Fibroblast of skin of right quadriceps (primary cell): ENCODE data around the gene HHEX.
"Not testable (repeated sequence)": the region's sequence is repeated elsewhere in the genome, so short reads cannot be mapped to it uniquely, and the experiment has no call there.

Experiments
- DNase-seq: peaks from one replicate; pipeline ENCODE4 v3.0.0-alpha.2; 2013

HHEX gene

DNA sequence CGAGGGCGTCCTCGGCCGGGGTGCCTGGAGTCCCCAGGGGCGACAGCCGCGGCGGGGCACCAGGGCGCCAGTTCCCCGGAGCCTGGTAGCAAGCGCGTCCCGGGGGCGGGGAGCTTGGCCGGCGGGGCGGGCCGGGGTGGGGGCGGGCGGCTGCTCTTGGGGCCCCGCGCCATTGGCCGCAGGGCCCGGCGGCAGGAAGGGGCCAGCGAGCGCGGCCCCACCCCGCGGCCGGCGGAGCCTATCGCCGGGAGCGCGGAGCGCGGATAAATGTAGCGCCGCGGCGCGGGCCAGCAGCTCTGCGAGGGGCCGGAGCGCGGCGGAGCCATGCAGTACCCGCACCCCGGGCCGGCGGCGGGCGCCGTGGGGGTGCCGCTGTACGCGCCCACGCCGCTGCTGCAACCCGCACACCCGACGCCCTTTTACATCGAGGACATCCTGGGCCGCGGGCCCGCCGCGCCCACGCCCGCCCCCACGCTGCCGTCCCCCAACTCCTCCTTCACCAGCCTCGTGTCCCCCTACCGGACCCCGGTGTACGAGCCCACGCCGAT is at the start of gene HHEX:
Gene HHEX, plus strand, starts transcription at position 293 of the 548 bp plus-strand sequence. Its CDS starts 32 bp downstream, at position 325.
- no peak for DNase-seq

DNA sequence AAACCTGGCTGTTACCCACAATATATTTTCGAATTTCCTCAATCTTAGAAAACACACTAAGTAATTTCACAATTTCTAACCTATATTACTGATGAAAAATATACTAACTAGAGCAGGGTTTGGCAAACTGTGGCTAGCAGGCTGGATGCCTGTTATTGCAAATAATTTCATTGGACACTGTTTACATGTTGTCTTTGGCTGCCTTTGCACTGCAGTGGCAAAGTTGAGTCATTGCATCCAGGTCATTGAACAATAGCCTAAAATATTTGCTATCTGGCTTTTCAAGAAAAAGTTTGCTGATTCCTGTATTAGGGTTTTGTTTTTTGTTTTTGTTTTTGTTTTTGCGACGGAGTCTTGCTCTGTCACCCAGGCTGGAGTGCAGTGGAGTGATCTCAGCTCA is 49.6 kb upstream of the HHEX start:
- peak; percentile 7 for DNase-seq

DNA sequence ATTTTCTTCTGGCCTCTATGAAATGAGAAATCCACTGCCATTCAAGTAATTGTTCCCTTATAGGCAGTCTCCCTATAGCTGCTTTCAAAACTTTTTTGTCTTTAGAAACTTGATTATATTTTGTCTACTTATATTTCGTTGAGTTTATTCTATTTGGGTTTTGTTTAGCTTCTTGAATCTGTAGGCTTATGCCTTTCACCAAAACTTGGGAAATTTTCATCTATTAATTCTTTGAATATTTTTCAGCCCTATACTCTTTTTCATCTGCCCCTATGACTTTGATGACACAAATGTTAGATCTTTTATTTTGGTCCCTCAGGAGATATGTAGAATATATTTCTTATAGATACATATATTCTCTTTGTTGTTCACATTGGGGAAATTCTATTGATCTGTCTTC is 48.3 kb upstream of the HHEX start:
- DNase-seq: no peak

DNA sequence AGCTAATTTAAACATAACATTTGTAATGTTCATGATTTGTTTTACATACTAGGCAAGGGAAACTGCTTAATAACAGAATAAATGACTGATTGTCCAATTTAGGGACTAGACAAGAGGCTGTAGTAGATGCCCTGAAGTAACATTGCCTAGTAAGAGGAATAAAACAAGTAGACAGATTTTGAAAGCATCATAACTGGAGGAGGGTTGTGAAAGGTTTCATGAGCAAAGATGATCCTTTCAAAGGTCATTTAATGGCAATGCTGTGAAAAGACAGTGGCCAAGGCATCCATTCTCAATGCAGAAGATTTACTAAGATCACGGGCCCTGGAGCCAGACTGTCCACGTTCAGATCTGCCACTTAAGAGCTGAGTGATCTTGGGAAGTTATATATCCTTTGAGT is 44.8 kb upstream of the HHEX start:
- no peak for DNase-seq

DNA sequence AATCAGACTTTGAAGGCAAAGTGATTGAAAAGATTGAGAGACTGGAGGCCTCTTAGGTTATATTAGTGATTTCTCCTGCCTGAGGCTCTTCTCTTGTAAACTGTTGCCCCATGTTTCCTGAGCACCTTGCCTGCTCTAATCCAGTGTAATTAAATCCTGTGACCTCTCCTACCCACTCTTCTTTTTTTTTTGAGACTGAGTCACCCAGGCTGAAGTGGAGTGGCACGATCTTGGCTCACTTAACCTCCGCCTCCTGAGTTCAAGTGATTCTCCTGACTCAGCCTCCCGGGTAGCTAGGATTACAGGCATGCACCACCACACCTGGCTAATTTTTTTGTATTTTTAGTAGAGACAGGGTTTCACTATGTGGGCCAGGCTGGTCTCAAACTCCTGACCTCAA is 38.9 kb upstream of the HHEX start:
- DNase-seq: not testable (repeated sequence)

DNA sequence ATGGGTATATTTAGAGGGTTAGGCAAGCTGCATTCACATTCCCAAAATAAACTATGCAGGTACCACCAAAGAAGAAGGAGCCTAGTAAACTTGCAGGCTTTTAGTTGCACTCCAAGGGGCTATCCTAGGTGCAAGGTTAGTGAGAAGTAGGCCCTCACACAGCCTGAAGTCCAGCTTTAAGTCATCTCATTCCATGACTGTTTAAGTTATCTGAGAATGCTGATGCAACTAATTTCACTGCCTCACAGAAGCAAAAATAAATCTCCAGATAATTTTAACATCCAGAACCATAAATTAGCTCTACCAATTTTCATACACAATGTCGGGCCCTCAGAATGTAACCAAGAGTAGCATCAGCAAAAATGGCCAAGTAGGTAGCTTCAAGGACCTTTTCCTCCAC is 34.3 kb upstream of the HHEX start:
- no peak for DNase-seq

DNA sequence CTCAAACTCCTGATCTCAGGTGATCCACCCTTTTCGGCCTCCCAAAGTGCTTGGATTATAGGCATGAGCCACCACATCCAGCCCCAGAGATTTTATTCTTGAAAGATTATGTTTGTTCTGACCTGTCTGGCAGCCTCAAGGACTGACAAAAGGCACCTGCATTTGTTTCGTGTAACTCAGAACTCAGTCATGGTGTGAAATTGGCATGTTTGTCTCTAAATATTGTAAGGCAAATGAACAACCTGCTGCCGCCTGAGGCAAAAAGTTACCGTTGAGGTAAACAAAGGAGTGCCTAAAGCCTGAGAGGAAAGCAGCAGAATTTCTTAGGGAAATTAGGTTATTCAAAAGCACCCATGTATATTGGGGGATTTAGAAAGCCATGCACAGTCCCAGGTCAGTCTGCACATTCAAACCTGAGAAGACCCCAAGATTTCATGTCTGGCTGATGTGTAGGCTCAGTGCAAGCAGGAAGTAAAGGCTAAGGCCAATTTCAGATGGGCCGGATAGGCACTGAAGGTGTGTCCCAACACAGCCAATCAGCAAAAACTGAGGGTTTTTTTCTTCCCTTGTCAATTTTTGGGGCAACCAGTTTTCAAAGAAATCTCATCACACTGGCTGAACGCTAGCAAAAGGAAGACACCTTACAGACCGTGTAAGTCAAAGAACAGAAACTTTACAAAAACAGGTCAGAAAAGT is 33.3 kb upstream of the HHEX start:
- no peak for DNase-seq

DNA sequence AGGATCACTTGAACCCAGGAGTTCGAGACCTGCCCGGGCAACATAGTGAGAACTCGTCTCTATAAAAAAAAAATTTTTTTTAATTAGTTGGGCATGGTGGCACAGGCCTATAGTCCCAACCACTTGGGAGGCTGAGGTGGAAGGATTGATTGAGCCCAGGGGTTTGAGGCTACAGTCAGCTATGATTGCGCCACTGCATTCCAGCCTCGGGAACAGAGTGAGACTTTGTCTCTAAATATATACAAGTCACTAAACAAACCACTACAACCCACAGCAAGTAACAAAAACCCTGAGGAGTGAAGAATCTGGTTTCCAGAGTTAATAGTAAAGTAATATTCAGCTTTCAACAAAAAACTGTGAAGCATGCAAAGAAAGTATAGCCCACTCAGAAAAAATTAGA is 32.7 kb upstream of the HHEX start:
- peak; percentile 8 for DNase-seq

DNA sequence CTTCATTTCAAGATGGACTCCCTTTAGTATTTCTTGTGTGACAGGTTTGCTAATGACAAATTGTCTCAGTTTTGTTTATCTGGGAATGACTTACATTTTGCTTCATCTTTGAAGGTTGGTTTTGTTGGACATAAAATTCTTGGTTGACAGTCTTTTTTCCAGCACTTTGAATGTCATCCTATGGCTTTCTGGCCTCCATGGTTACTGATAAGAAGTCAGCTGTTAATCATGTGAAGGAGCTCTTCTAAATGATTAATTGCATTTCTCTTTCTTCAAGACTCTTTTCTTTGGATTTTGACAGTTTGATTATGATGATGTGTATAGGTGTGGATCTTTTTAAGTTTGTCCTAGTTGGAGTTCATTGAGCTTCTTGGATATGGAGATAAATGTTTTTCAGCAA is 26.9 kb upstream of the HHEX start:
- no peak for DNase-seq

DNA sequence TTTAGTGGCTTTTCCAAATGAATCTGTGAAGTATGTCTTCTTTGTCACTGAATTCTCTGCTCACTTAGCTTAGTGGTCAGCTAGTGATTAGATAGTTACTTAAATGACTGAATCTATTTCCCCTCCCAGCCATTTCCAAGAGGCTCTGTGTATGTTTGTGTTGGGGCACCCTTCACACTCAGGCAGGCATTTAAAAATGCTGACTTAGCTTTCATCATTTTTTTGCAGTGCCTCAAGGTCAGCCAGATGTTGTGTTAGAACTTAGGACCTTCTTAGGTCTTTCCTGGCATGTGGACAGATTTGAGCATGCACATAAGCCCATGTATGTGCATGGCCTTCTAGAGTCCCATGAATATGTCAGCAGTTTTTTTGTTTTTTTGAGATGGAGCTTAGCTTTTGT is 25.4 kb upstream of the HHEX start:
- DNase-seq: no peak

DNA sequence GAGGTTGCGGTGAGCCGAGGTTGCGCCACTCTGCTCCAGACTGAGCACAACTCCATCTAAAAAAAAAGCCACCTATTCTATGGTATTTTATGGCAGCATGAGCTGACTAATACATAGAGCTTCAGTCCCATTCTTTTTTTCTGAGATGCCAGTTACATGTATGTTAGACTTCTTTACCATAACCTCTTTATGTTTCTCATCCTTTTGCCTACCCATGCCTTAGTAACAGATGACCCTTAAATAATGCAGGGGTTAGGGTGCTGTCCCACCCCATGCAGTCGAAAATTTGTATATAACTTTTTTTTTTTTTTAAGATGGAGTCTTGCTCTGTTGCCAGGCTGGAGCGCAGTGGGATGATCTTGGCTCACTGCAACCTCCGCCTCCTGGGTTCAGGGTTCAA is 22.7 kb upstream of the HHEX start:
- no peak for DNase-seq

DNA sequence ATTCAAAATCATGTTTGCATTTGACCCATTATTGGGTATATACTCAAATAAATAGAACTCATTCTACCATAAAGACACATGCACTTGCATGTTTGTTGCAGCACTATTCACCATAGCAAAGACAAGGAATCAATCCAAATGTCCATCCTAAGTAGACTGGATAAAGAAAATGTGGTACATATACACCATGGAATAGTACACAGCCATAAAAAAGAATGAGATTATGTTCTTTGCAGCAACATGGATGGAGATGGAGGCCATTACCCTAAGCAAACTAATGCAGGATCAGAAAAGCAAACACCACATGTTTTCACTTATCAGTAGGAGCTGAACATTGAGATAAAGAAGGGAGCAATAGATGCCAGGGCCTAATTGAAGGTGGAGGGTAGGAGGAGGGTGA is 12.0 kb upstream of the HHEX start:
- no peak for DNase-seq

DNA sequence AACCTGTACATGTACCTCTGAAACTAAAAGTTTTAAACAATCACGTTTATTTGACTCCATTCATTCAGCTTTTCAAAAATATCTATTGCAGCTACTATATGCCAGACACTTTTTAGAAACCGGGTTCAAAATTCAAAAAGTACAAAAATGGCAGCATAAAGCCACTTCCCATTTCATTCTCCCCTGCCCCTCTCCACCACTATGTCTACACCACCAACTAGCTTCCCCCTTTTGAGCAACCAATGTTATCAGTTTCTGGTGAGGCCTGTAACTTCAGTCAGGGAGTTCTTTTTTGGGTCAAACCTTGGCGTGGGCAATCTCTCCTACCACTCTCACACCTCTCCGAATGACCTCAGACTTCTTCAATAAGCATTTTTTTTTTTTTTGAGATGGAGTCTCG is 11.5 kb upstream of the HHEX start:
- no peak for DNase-seq

DNA sequence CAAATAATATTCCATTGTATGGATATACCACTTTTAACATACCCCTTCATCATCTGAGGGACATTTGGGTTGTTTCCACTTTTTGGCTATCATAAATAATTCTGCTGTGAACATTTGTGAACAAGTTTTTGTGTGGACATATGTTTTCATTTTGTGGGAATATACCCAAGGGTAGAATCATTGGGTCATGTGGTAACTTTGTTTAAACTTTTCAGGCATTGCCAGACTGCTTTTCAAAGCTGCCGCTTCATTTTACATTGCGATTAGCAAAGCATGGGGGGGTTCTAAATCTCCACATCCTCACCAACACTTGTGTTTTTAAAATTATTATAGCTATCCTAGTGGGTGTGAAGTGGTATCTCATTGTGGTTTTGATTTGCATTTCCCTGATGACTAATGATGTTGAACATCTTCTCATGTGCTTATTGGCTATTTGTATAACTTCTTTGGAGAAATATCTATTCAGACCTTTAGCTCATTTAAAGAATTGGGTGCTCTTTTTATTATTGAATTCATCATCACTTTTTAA is 8.4 kb upstream of the HHEX start:
- DNase-seq: no peak

DNA sequence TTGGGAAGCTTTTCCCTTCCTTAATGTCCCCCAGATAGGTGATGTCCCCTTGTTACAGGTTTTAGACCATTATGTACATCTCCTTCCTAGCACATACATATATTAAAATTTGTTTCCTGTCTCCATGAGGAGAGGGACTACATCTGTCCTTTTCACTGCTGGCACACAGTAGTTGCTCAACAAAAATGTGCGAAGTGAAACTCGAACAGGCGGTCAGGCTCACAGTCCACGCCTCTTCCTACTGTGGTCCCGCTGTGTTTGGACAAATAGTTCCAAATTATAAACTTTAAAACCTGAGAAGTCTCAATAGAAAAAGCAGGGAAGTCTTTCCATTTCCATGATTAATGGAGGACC is 1.2 kb upstream of the HHEX start:
- DNase-seq: no peak

DNA sequence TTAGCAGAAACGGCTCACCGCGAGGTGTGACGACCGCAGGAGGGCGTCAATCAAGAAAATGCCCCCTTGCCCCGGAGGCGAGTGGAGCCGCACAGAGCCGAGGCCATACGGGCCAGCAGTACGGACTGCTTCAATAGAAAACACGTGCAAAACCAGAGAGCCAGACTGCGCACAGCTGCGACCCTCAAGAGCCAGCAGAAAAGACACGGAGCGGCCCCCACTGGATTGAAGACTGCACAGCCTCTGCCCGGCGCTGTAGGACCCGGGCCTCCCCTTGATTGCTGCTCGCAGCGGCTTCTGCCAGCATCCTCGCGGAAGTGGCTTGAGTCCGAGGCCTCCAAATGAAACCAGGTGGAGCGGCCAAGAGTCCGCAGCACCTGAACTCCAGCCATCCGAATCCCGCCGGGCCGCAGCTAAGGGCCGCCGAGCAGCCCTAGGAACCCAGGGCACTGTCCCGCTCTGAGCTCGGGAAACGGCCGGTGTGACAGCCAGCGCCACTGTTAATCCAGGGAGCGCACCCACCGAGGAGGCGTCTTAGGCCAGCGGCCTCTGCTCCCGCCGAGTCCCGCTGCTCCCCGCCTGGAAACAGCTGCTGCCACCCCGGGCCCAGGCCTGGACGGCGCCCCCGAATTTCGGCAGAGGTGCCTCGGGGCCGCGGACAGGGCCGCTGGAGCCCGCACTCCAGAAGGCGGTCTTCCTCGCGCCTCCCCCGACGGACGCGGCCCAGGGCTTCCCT is 660 bp upstream of the HHEX start:
- no peak for DNase-seq

DNA sequence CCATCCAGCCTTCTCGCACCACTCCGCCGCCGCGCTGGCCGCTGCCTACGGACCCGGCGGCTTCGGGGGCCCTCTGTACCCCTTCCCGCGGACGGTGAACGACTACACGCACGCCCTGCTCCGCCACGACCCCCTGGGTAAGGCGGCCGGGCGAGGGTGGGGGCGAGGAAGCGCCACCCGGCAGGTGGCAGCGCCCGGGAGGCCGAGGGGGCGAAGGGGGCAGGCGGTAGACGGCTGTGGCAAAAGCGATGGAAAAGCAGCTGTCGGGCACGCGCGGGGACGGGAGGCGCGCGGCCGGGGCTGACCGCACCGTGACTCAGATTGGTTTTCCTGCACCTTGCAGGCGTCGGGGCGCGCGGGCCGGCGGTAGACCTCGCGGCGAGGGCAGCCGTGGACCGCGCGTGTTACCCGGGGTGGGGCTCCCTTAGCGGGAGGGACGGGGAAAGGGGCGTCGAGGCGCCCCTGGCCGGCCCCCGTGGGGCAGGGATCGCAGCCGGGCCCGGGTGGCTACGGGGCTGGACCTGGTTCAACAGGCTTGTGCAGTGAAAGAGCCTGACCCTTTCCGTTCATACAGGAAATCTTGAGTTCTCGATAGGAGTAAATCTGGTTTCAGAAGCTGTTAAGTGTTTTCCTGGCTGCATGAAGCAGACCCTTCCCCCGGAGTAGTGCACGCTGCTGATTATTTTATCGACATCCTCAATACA is 608 bp downstream of the HHEX start:
- DNase-seq: no peak

DNA sequence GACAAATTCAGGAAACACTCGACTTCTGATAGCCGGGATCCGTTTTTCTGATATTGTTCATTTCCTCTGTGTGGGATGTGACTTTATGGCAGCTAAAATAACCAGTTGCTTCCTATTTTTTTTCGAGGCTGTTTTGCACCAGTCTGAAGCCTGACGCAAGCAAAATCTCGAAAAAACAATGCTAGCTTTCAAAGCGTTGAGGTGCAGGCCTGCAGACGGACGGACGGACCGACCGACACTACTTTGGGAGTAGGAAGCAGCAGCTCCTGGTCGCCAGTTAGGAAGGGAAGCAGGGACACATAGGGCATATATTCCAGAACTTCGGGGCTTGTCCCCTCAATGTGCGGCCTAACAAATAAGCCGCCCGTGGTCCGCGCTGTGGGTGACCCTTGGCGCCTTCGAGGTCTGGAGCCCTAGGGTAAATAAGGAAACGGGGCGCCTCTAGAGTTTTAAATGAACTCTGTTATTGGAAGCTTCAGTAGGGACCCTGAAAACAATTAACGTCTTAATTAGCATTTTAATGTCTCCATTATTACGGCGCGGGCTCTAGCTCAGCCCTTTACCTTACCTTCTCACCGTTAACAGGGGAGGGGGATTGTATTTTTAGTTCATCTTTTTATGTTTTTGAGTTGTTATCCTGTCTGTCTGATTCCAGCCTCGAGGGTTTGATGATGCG is 1.3 kb downstream of the HHEX start:
- DNase-seq: no peak

DNA sequence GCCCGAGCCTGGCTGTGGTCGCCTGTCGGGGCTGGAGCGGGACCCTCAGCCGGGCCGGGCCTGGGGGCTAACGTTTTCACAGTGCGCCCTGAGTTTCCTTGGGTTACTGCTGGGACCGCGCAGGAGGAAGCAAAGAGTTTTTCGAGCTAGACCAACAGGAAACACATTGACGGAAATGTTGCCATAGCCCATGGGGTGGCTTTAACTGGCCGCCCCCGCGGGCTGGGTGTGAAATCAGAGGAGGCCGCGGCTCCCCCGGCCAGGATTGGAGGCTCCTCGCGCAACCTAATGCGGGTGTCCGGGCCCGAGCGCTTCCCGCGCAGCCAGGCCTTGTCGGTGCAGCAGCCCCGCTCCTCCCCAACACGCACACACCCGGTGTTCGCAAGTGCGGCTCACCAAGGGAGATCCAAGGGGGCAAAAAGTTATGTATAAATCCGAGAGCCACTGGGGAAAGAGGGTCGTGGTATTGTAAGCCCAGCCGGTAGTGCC is 1.9 kb downstream of the HHEX start:
- DNase-seq: no peak

DNA sequence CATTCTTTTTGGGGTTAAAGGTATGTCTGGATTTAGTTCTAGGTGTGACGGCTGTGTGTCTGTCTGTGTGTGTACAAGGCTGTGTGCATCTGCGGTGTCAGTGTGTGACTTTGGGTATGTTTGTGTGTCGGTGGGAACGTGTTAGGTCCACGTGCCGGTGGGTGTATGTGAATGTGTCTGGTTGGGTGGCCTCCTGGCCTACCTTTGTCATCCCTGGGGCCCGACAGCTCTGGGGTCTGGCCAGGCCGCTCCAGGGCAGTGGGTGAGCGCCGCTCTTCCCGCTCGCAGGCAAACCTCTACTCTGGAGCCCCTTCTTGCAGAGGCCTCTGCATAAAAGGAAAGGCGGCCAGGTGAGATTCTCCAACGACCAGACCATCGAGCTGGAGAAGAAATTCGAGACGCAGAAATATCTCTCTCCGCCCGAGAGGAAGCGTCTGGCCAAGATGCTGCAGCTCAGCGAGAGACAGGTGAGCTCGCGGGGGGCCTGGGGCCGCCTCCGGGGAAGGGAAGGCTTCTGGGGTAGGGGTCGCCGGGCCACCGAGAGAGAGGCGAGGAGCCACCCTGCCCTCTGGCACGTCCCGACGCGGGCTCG is 2.4 kb downstream of the HHEX start:
- DNase-seq: no peak

DNA sequence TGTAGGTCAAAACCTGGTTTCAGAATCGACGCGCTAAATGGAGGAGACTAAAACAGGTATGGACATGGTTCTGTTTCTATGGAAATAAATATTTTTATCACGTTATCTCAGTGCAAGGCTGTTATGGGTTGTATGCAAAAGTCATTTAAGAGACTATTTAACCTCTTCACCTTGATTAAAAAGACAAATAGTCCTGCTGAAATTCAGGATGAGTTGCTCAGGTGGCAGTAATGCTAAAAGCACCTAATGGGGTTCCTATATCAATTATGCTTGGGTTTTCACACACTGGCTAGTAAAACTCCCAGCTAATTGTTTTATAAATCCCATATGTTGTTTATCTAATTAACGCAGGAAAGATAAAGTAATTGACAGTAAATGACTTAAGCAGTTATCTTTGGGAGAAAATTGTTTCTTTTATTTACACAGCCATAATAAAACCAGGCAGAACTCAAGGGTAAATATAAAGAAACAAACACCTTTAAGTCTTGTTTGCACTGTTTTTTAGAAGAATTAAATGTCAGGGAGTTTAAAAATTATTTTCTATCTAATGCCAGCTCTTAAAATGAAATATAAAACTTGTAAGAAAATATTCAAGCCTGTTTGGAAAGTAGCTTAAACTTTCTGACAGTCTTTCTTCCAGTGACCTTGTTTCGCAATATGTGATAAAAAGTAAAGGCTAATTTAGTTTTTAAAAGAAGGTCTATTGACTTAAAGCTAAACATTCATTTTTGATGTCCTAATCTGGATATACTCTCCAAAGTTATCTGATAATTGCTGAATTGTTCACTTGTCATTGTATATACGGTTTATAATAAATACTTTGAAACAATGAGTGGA is 3.2 kb downstream of the HHEX start:
- no peak for DNase-seq

DNA sequence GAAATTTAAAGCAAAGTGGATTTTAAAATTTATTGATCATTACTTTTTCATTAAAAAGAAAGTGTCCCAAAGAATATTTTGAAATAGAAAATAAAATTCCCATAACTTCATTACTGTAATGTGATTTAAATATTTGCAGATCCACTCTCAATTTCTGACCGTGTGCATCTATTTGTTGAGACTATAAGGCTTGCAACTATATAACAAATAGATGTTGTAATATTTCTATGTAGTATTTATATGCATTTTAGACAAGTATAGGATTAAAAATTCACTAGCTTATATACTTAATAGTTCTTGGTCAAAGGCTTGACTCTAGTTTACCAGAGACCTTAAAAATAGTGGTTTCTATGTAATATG is 3.8 kb downstream of the HHEX start:
- DNase-seq: no peak
